ENCODE measurements around the gene ERF. TPM values are rescaled to one million over a fixed set of nuclear protein-coding genes. Genes with fewer than 3 reads are reported as not detected.

ERF gene
- total and polyA plus RNA-seq, 2 of the 8 experiments (the other 6 are each of a cell fraction or from before 2014, with no cell fraction given) = 43.7 to 62.7 TPM

GRCh38 chr19:42198676-42199439 lies 56.1 kb downstream of the ERF start (continued):
- no peak for TF ChIP-seq SIX5 (IDR thresholded peaks at IDR 0.05; ENCODE audit: low read depth, low read length)
- TF ChIP-seq CTCF (IDR thresholded peaks at IDR 0.05; ENCODE audit: control extremely low read depth in 1 of 3, insufficient read depth in 1 of 3, low read depth in 1 of 3, low read length in 3 of 3) = no peak
- TF ChIP-seq PHF8 (conservative IDR thresholded peaks at IDR 0.05; ENCODE audit: low read depth, low read length) = no peak
- TF ChIP-seq SRF (IDR thresholded peaks at IDR 0.05; ENCODE audit: low read depth, low read length) = no peak
- no peak for TF ChIP-seq BACH1 (IDR thresholded peaks at IDR 0.05; ENCODE audit: low read length)
- TF ChIP-seq HDAC6 (IDR thresholded peaks at IDR 0.05; ENCODE audit: low read depth, low read length) = no peak
- no peak for TF ChIP-seq NRF1 (IDR thresholded peaks at IDR 0.05; ENCODE audit: low read depth, low read length)
- TF ChIP-seq CTBP2 (IDR thresholded peaks at IDR 0.05; ENCODE audit: borderline replicate concordance, insufficient read depth, insufficient read length, low read length) = no peak
- TF ChIP-seq YY1 (IDR thresholded peaks at IDR 0.05; ENCODE audit: low read depth, low read length) = no peak

Other genes starting within 250 kb of the ERF start
- 42.9 and 45.1 TPM in 2 replicates for gene GRIK5, start 184.9 kb downstream of the ERF start, total RNA-seq (2021; fragmentation: NEBNext Ultra II Directional; extraction: Animal tissue kit (Norgen Biotek cat#: 25700))
- 17.8 and 25.3 TPM in 2 replicates for gene GRIK5, start 184.9 kb downstream of the ERF start, polyA plus RNA-seq (2011; rRNA removed)
- 27.0 and 28.6 TPM in 2 replicates for gene ZNF574, start 179.0 kb downstream of the ERF start, total RNA-seq (2021; fragmentation: NEBNext Ultra II Directional; extraction: Animal tissue kit (Norgen Biotek cat#: 25700))
- 38.8 and 53.8 TPM in 2 replicates for gene ZNF574, start 179.0 kb downstream of the ERF start, polyA plus RNA-seq (2011; rRNA removed)
- 6.1 and 7.2 TPM in 2 replicates for gene POU2F2, start 122.7 kb downstream of the ERF start, total RNA-seq (2021; fragmentation: NEBNext Ultra II Directional; extraction: Animal tissue kit (Norgen Biotek cat#: 25700))
- gene POU2F2, start 122.7 kb downstream of the ERF start, polyA plus RNA-seq (2011; rRNA removed) = 5.0 and 7.3 TPM in 2 replicates
- gene DEDD2, start 37.5 kb downstream of the ERF start, total RNA-seq (2021; fragmentation: NEBNext Ultra II Directional; extraction: Animal tissue kit (Norgen Biotek cat#: 25700)) = 32.6 and 37.8 TPM in 2 replicates
- 65.0 and 74.3 TPM in 2 replicates for gene DEDD2, start 37.5 kb downstream of the ERF start, polyA plus RNA-seq (2011; rRNA removed)
- 13.5 and 14.1 TPM in 2 replicates for gene ZNF526, start 34.8 kb downstream of the ERF start, total RNA-seq (2021; fragmentation: NEBNext Ultra II Directional; extraction: Animal tissue kit (Norgen Biotek cat#: 25700))
- 8.4 and 10.0 TPM in 2 replicates for gene ZNF526, start 34.8 kb downstream of the ERF start, polyA plus RNA-seq (2011; rRNA removed)
- gene GSK3A, start 12.5 kb downstream of the ERF start, total RNA-seq (2021; fragmentation: NEBNext Ultra II Directional; extraction: Animal tissue kit (Norgen Biotek cat#: 25700)) = 54.9 and 55.3 TPM in 2 replicates
- gene GSK3A, start 12.5 kb downstream of the ERF start, polyA plus RNA-seq (2011; rRNA removed) = 84.0 and 89.0 TPM in 2 replicates
- 43.6 and 48.4 TPM in 2 replicates for gene CIC, start 14.1 kb upstream of the ERF start, total RNA-seq (2021; fragmentation: NEBNext Ultra II Directional; extraction: Animal tissue kit (Norgen Biotek cat#: 25700))
- 13.2 and 23.1 TPM in 2 replicates for gene CIC, start 14.1 kb upstream of the ERF start, polyA plus RNA-seq (2011; rRNA removed)
- 6.7 and 7.2 TPM in 2 replicates for gene PRR19, start 47.0 kb upstream of the ERF start, total RNA-seq (2021; fragmentation: NEBNext Ultra II Directional; extraction: Animal tissue kit (Norgen Biotek cat#: 25700))
- 7.5 and 8.9 TPM in 2 replicates for gene PRR19, start 47.0 kb upstream of the ERF start, polyA plus RNA-seq (2011; rRNA removed)
- 124 and 132 TPM in 2 replicates for gene PAFAH1B3, start 47.5 kb upstream of the ERF start, total RNA-seq (2021; fragmentation: NEBNext Ultra II Directional; extraction: Animal tissue kit (Norgen Biotek cat#: 25700))
- gene PAFAH1B3, start 47.5 kb upstream of the ERF start, polyA plus RNA-seq (2011; rRNA removed) = 248 and 294 TPM in 2 replicates
- gene TMEM145, start 58.2 kb upstream of the ERF start, total RNA-seq (2021; fragmentation: NEBNext Ultra II Directional; extraction: Animal tissue kit (Norgen Biotek cat#: 25700)) = 4.7 and 5.0 TPM in 2 replicates
- 2.3 and 4.5 TPM in 2 replicates for gene TMEM145, start 58.2 kb upstream of the ERF start, polyA plus RNA-seq (2011; rRNA removed)
- gene MEGF8, start 70.5 kb upstream of the ERF start, total RNA-seq (2021; fragmentation: NEBNext Ultra II Directional; extraction: Animal tissue kit (Norgen Biotek cat#: 25700)) = 22.3 and 23.7 TPM in 2 replicates
- gene MEGF8, start 70.5 kb upstream of the ERF start, polyA plus RNA-seq (2011; rRNA removed) = 13.0 and 22.9 TPM in 2 replicates
- gene CNFN, start 135.2 kb upstream of the ERF start, total RNA-seq (2021; fragmentation: NEBNext Ultra II Directional; extraction: Animal tissue kit (Norgen Biotek cat#: 25700)) = 8.9 and 12.6 TPM in 2 replicates
- gene CNFN, start 135.2 kb upstream of the ERF start, polyA plus RNA-seq (2011; rRNA removed) = 31.5 and 54.3 TPM in 2 replicates
- gene LIPE, start 172.3 kb upstream of the ERF start, total RNA-seq (2021; fragmentation: NEBNext Ultra II Directional; extraction: Animal tissue kit (Norgen Biotek cat#: 25700)) = 12.5 and 15.9 TPM in 2 replicates
- 8.7 and 17.0 TPM in 2 replicates for gene LIPE, start 172.3 kb upstream of the ERF start, polyA plus RNA-seq (2011; rRNA removed)
- gene CXCL17, start 187.8 kb upstream of the ERF start, total RNA-seq (2021; fragmentation: NEBNext Ultra II Directional; extraction: Animal tissue kit (Norgen Biotek cat#: 25700)) = not detected in 2 replicates
- 0.11 TPM in 1 of 2 replicates, not detected in the other for gene CXCL17, start 187.8 kb upstream of the ERF start, polyA plus RNA-seq (2011; rRNA removed)